NCI-H2196 (cell line): ENCODE results near the gene C16orf87.
A peak's percentile ranks its signal among the peaks of the same experiment; 100 is the strongest.
"Not testable (repeated sequence)": the region's sequence is repeated elsewhere in the genome, so short reads cannot be mapped to it uniquely, and the experiment has no call there.

Experiments
- DNase-seq: peaks from one replicate; lab custom pipeline; 2025; ENCODE audit not compliant: unreplicated experiment; lab: John Stamatoyannopoulos, UW

The C16orf87 gene, protein sequence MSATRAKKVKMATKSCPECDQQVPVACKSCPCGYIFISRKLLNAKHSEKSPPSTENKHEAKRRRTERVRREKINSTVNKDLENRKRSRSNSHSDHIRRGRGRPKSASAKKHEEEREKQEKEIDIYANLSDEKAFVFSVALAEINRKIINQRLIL

DNA sequence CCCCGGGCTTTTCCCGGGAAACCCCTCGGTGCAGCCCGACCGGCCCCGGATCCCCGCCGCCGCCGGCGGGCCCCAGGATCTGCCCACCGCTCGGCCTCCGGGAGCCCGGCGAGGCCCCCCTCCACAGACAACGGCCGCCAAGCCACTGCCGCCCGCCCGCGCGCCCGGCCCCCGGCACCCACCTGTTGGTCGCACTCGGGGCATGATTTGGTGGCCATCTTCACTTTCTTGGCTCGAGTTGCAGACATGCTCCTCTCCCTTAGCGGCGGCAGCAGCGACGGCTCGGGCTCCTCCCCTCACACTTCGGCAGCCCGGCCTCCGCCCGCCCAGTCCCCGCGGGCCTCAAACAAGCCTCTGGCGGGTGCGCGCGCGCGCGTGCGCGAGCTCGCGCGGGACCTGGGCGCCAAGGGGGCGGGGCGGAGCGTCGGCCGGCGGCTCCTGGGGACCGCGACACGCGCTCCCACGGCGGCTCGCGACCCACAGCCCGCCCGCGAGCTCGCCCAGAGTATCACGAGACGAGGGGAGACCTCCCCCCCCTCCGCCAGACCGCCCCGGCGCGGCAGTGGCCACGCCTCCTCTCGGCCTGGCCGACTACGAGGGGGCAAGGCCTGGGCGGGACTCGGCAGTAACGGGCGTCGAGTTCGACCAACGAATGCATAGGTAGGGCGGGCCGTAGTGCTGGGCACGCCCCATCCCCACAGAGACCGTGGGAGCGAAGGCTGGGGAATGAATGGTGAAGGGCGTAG lies at the start of gene C16orf87:
Gene C16orf87 (minus strand): TSS at position 279 of the 746 bp plus-strand sequence. CDS start 31 bp downstream, at position 248.
- DNase-seq = peak; percentile 85

DNA sequence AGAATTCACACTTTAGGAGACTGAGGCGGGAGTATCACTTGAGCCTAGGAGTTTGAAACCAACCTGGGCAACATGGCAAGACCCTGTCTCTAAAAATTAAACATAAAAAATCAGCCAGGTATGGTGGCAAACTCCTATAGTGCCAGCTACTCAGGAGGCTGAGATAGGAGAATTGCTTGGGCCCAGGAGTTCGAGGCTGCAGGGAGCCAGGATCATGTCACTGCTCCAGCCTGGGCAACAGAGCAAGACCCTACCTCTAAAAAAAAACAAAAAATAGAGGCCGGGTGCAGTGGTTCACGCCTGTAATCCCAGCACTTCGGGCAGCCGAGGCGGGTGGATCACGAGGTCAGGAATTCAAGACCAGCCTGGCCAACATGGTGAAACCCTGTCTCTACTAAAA lies 44.3 kb upstream of the C16orf87 start:
- no peak for DNase-seq

DNA sequence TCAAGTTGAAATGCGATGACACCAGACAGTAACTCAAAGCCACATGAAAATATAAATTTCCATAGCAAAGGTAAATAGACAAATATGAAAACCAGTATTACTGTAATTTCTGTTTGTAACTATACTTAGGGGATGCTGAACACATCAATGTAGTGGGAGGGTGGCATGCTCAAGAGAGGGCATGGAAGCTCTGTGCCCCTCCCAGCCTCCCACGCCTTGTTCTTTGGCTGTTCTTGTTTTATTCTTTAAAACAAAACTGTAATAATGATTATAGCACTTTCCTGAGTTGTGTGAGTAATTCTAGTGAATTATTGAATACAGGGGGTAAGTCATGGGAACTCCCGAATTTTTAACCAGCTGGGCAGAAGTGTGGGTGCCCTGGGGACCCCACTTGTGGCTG lies 42.2 kb upstream of the C16orf87 start:
- DNase-seq = no peak

DNA sequence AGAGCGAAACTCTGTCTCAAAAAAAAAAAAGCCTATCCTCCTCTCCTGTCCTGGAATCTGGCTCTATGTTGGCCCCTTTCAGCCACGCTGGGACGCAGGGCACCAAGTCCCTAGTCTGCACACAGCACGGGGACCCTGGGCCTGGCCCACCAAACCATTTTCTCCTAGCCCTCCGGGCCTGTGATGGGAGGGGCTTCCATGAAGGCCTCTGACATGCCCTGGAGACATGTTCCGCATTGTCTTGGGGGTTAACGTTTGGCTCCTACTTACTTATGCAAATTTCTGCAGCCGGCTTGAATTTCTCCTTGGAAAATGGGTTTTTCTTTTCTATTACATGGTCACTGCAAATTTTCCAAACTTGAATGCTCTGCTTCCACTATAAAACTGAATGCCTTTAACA lies 40.6 kb upstream of the C16orf87 start:
- DNase-seq = no peak

DNA sequence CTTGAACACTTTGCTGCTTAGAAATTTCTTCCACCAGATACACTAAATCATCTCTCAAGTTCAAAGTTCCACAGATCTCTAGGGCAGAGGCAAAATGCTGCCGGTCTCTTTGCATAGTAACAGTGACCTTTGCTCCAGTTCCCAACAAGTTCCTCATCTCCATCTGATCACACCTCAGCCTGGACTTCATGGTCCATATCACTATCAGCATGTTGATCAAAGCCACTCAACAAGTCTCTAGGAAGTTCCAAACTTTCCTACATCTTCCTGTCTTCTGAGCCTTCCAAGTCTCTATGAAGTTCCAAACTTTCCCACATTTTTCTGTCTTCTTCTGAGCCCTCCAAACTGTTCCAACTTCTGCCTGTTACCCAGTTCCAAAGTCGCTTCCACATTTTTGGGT lies 37.9 kb upstream of the C16orf87 start:
- DNase-seq = not testable (repeated sequence)

DNA sequence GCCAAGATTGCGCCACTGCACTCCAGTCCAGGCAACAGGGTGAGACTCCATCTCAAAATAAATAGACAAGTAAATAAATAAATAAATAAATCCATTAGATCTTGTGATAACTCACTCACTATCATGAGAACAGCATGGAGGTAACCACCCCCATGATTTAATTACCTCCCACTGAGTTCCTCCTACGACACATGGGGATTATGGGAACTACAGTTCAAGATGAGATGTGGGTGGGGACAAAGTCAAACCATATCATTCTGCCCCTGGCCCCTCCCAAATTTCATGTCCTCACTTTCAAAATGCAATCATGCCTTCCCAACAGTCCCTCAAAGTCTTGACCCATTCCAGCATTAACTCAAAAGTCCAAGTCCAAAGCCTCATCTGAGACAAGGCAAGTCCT lies 36.5 kb upstream of the C16orf87 start:
- not testable (repeated sequence) for DNase-seq

DNA sequence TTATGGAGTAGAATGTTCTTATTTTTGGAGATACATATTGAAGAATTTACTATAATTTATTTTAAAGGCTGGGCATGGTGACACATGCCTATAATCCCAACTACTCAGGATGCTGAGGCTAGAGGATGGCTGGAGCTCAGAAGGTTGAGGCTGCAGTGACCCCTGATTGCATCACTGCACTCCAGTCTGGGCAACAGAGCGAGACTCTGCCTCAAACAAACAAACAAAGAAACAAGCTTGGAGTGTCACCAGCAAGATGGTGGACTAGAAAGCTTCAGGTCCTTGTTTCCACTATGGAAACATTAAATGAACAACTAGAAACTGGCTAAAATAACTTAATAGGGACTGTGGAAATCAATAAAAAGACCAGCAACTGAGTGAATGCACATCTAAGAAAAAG lies 35.3 kb upstream of the C16orf87 start:
- no peak for DNase-seq

DNA sequence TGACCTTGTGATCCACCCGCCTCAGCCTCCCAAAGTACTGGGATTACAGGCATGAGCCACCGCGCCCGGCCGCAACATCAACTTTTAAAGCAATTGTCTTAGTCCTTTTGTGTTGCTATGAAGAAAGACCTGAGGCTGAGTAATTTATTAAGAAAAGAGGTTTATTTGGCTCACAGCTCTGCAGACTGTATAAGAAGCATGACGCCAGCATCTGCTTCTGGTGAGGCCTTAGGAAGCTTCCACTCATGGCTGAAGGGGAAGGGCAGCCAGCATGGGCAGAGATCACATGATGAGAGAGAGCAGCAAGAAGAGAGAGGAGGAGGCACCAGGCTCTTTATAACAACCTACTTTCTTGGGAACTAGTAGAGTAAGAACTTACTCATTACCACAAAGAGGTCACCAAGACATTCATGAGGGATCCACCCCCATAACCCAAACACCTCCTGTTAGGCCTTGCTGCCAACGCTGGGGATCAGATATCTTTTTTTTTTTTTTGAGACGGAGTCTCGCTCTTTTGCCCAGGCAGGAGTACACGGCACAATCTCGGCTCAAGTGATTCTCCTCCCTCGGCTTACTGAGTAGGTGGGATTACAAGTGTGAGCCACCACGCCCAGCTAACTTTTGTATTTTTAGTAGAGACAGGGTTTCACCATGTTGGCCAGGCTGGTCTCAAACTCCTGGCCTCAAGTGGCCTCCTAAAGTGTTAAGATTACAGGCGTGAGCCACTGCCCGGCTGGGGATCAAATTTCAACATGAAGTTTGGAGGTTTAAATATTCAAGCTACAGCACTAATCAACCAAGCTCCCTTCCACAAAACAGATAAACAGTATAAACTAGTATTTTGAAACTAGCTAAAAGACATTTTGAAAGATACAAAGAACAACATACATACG lies 31.8 kb upstream of the C16orf87 start:
- no peak for DNase-seq

DNA sequence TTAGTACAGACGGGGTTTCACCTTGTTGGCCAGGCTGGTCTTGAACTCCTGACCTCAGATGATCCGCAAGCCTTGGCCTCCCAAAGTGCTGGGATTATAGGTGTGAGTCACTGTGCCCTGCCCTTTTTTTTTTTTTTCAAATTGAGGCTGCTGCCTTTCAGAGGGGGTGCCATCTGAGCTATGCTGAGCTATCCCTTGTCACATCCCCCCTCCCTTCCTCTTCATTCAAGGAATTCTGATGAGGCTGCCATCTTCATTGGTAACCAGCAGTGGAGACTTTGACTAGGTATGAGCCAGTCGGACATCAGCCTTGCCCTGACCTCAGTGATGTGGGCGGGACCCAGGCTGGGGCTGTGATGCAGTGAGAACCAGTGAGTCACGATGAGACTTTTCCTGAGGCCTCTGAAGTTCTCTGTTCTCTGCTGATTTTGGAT lies 28.8 kb upstream of the C16orf87 start:
- DNase-seq = no peak

DNA sequence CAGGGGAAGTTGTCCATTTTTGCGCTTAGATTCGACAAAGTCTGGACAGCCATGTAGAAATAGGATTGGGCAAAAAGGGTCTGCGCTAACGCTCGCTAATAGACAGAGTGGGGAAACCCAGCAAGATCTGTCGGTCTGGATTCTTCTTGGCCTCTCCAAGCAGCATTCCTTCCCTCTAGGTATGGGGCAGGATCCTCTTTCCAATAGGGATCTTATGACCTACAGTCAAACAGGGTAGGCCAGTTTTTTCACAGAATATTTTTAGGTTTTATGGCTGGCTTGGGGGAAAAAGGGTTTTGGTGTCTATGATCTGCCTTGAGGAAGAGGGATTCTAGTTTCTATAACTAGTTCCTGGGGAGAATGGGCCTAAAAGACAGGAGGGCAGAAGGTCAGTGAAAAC lies 27.2 kb upstream of the C16orf87 start:
- no peak for DNase-seq

DNA sequence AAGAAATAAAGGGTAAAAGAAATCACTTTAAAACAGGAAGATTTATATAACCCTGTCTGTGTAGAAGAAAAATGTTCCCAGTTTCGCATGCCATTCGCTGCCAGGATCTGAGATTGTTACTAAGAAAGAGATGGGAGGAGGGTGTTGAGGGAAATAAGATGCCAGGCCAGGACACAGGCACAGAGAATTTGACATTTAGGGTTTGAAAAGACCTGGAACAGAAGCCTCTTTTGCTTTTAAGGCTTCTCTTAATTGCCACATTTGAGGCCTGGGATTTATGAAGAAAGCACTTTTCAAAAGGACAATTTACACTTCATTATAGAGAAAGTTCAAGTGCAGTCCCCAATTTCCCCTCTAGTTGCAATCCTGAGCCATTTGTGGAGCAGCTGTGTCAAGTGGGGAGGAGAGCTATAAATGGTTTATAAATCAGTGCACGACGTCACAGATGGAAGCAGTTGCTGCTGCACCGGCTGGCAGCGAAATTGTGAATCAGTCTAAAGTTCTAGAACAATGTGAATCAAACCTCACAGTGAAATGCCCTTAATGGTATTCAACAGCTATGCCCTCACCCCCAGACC lies 26.5 kb upstream of the C16orf87 start:
- peak; percentile 1 for DNase-seq

DNA sequence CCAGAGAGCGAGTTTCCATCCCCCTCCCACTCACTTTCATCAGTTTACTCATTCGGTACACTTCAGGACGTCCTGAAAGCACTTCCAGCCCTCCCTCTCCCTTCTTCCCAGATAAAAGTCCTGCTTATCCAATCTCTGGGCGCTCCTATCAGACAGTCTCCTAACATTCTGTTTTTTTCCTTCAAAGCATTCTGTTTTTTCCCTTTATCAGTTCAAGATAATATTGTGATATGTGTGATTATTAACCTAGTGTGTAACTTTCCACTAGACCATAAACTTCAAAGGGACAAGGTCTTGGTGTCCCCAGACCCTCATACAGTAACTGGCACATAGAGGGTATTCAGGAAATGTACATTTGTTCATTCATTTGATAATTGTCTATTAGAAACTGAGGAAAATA lies 24.4 kb upstream of the C16orf87 start:
- no peak for DNase-seq

DNA sequence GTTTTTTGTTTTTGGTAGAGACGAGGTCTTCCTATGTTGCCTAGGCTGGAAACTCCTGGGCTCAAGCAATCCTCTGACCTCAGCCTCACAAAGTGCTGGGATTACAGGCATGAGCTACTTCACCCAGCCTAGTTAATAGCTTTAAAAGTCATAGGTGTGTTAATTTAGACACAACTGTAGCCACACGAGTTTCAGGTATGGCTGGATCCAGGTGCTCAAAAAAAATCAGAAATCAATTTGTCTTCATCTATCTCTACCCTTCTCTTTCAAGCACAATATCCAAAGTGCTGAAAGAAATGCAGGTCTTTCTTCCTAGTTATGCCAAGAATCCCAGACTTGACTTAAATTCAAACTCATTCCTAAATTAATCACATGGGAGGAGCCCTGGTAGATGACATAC lies 23.9 kb upstream of the C16orf87 start:
- DNase-seq = no peak

DNA sequence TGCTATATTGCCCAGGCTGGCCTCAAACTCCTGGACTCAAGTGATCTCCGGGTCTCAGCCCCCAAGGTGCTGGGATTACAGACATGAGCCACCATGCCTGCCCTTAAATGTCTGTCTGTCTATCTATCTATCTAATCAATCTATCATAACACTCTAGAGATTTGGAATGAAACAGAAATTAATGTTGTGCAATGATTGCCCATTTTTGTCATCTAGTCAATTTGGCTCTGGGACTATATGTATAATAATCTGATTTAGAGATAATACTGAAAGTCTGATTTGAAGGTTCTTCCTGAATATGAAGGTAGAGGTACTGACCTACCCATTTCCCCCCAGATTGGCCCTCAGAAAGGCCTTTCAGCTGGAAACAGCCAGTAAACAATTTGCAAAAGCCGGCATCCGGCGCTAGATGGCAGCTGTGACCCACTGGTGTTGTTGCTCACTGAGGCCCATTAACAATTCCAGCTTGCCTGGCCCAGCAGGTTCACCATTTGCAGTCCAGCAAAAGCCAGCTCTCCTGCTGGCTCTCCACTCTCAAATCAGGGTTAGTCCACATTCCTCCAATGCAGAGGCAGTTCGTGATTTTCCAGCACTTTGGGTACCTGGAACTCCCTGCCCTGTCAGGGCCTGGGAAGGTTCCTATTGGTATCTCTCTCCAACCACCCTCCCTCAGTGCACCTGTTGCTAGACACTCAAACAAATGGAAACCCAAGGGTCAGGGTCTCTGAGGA lies 22.9 kb upstream of the C16orf87 start:
- DNase-seq = peak; percentile 45

DNA sequence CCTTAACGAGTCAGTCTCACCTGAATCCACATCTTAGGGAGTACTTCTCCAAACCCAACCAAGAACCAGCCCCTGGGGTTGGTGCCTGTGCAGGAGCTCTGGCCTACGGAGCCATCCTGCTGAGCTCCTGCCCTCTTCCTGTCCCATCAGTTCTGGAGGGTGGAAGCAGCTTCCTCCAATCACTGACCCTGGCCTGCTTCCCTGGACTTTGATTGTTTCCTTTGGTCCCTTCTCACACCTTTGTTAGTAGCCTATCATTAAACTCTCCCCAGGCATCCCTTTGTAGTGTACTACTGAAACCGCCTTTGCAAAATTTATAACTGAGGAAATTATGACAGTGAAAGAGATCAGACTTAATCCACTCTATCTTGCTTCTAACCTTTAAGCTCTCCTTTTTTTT lies 21.1 kb upstream of the C16orf87 start:
- DNase-seq = no peak

DNA sequence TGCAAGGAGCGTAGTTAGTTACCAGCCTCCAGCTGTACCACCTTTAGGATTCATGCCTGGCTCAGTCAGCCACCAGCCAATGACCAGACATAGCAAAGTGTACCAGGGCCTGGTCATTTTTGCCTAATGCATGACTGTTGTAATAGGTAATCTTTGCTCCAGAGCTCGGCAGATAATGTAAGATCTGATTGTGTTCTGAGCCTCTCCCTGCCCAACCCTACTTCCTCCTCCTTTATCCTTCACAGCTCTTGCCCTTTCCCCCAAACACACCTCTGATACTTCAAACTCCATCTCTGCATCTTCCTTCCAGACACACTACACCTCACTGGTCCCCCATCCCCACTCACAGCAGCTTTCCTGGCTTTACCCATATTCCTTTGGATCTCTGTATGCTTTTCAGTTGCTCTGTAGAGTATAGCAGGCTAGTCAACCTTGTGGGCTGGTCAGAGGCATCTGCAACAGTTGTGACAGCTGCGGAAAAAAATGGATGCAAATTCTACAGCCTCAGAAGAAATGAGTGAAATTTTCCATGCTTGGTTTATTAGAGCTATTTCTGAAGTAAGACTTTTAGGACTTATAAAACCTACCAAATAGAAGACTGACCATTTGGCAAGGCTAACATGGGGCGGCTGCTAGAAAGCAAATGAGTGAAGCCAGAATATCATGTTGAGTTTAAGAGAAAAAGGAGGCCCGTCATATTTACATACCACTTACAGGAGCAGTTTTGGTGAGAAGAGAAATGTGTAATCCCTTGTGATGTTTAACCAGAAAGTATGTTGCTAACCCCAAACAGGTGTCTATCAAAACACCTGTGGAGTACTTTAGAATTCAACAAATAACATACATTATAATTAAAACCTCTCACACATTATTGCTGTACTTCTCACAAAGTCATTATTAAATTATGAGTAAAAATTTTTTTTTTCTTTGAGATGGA lies 19.9 kb upstream of the C16orf87 start:
- DNase-seq = no peak

DNA sequence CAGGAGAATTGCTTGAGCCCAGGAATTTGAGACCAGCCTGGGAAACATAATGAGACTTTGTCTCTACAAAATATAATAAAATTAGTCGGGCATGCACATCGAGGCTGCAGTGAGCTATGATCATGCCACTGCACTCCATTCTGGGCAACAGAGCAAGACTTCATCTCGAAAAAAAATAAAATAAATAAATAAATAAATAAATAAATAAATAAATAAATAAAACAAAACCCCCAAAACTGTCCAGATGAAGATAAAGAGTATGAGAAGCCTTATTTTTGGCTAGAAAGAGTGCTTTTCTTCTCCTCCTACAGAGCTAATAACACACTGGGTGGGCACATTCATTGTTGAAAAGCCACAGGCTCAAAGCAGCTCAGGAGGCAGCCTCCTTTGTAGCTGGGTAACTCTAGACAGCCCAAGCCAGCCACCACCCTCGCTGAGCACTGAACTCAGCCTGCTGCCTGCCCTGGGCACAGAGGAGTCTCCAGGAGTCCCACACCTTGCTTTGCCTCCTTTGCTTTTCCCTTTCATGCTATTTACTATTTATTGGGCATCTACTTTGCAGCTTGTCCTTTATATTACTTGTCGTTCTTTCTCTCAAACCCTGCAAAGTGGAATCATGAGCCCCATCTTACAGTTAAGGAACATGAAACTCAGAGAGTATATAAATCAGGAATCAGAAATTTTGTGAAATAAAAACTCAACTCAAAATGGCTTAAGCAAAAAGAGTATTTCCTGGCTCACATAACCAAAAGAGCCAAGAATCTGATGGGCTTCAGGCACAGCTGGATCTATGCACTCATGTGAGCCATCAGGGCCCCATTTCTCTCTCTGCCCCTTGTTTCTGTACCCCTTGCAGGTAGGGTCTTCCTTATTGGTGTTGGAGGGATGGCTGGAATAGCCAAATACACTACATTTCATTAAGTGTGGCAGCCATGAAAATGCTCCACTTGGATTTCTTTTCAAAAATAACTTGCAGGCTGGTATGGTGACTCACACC lies 18.1 kb upstream of the C16orf87 start:
- DNase-seq = no peak

DNA sequence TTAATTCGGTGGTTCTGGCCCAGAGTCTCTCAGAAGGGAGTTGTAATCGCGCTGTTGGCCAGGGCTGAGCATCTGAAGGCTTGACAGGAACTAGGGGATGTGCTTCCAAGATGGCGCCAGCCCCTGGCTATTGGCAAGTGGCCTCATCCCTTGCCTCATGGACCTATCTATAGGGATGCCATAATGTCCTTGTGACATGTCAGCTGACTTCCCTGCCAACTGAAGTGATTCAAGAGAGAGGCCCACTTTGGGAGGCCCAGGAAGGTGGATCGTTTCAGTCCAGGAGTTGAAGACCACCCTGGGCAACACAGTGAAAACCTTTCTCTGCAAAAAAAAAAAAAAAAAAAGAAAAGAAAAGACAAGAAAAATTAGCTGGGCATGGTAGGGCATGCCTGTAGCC lies 15.0 kb upstream of the C16orf87 start:
- DNase-seq = no peak

DNA sequence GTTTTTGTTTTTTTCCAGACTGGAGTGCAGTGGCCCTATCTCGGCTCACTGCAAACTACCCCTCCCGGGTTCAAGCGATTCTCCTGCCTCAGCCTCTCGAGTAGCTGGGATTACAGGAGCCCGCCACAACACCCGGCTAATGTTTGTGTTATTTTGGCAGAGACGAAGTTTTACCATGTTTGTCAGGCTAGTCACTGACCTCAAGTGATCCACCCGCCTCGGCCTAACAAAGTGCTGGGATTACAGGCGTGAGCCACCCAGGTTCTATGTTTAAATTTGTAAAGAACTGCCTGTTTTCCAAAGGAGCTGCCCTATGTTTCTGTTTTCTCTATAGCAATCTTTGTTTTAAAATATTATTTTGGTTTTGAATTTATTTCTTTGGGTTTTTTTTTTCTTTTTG lies 13.8 kb upstream of the C16orf87 start:
- no peak for DNase-seq
